BE2C (cell line): ENCODE results near the gene TARS1.

Experiments
- DNase-seq: peaks from one replicate; pipeline ENCODE4 v3.0.0-alpha.2; 2020
- H3K27me3 ChIP-seq: fragments of 250-450 bp; sonication (Bioruptor Pico); 2 replicates; pipeline ENCODE4 v1.5.1; 2020; ENCODE audit warnings: mild to moderate bottlenecking
- H3K36me3 ChIP-seq: fragments of 250-450 bp; sonication (Bioruptor Pico); 2 replicates; pipeline ENCODE4 v1.5.1; 2020; ENCODE audit warnings: mild to moderate bottlenecking
- H3K4me1 ChIP-seq: fragments of 250-450 bp; sonication (Bioruptor Pico); 2 replicates; pipeline ENCODE4 v1.5.1; 2020
- H3K4me3 ChIP-seq: 2 replicates; pipeline ENCODE4 v1.5.1; 2011; ENCODE audit warnings: low read depth, low read length
- H3K9me3 ChIP-seq: fragments of 250-450 bp; sonication (Bioruptor Pico); 2 replicates; pipeline ENCODE4 v1.5.1; 2020
- CTCF ChIP-seq: IDR thresholded peaks from 2 replicates; pipeline ENCODE4 v1.5.1; 2012; ENCODE audit warnings: mild to moderate bottlenecking, low read depth, low read length

TARS1 gene

DNA sequence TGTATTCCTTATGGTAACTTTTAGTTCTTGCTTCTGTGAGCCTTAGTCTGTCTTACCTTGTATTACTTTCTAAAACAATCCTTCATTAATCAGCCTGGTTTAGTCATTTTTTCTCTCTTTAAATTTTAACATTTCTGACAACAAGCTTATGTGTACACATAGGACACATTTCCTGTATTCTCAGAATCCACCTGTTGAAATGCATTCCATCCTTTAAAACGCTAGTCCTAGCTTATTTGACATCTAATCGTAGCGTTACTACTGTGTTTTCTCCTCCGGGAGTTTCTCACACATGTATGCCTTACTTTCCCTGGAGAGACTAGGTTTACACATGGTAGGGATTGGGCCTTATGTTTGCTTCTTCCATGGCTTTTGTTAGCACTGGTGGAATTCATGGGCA, 3.8 kb downstream of the TARS1 start:
- no peaks in the 10 kb centered on the region for H3K4me1 ChIP-seq
- no peaks in the 10 kb centered on the region for H3K27me3 ChIP-seq
- H3K36me3 ChIP-seq: peaks cover 63% of the 10 kb centered on the region
- TF ChIP-seq CTCF: no peak
- DNase-seq: no peak
- H3K9me3 ChIP-seq: no peaks in the 10 kb centered on the region
- no peak overlapping the region for H3K4me3 ChIP-seq

DNA sequence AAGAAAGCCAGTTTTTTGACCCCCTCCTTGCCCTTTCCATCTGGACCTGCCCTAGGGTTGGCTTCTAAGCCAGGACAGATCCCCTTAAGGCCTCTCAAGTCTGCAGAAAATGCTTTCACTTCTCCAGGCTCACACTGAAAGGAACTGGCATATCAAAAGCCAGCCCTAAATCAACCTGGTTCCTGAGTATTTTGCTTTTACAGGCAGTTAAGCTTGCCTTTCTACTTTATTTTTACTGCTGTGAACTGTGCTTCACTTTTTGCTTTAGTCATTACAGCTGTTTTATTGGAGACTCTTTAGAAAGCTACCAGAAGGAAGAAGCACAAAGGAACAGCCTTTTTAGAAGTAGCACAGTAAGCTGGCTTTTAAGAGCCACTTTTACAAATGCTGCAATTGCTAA, 5.0 kb downstream of the TARS1 start:
- Histone ChIP-seq H3K4me3 (no peak overlapping the region), H3K9me3 (no peaks in the 10 kb centered on the region), H3K36me3 (peaks cover 75% of the 10 kb centered on the region), H3K4me1 (no peaks in the 10 kb centered on the region), H3K27me3 (no peaks in the 10 kb centered on the region)
- no peak for TF ChIP-seq CTCF
- no peak for DNase-seq

DNA sequence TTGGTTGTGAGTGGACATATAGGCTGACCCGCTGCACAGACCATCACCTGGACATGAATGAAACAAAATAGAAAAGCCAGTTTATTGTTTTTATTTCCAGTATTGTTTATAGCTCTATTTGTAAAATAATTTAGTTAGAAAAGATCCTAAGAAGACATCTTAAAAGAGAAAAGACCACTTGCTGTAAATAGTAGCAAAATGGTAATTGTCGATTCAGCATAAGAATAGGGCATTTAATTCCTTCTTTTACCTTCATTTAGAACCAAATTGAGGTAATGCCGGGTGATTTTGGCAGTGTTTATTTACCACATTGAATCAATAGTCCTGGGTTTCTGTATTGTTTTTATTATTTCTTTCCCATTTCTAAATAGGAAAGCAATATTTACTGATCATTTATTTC, 7.4 kb downstream of the TARS1 start:
- DNase-seq: no peak
- H3K36me3 ChIP-seq: peaks cover 78% of the 10 kb centered on the region
- H3K4me1 ChIP-seq: no peaks in the 10 kb centered on the region
- no peaks in the 10 kb centered on the region for H3K27me3 ChIP-seq
- H3K9me3 ChIP-seq: no peaks in the 10 kb centered on the region
- TF ChIP-seq CTCF: no peak
- no peak overlapping the region for H3K4me3 ChIP-seq

DNA sequence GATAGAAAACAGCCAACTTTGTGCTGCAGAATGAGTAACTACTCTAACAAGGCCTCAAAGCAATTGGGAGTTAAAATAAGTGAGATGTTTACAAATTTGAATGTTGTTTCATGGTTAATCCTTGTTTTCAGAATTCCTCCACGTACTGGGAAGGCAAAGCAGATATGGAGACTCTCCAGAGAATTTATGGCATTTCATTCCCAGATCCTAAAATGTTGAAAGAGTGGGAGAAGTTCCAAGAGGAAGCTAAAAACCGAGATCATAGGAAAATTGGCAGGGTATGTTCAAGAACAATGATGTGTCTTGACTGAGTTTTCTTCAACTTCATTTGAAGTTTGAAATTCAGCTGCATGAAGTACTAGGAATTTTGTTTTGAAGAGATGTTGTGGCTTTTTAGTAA, 16.4 kb downstream of the TARS1 start:
- Histone ChIP-seq H3K4me3 (no peak overlapping the region), H3K9me3 (no peaks in the 10 kb centered on the region), H3K4me1 (no peaks in the 10 kb centered on the region), H3K27me3 (no peaks in the 10 kb centered on the region), H3K36me3 (peaks cover 93% of the 10 kb centered on the region)
- no peak for TF ChIP-seq CTCF
- no peak for DNase-seq

DNA sequence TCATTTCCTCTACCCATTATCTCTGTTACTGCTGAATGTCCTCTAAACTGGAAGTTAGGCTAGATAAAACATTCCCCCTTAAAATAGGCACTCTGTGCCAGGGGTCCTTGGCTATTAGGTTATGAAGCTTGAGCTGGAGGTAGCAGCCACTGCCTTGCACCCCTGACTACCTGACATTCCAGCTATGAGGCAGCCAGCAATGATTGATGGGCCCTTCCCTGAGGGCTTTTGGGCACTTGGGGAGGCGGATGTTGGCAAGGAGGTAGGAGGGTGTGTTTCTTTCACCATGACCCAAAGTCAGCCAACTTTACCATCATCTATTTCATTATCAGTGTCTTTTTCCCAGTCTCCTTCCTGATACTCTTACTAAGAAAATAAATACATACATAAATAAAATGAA, 17.1 kb downstream of the TARS1 start:
- Histone ChIP-seq H3K36me3 (peaks cover 97% of the 10 kb centered on the region), H3K4me3 (no peak overlapping the region), H3K4me1 (no peaks in the 10 kb centered on the region), H3K27me3 (no peaks in the 10 kb centered on the region), H3K9me3 (no peaks in the 10 kb centered on the region)
- no peak for TF ChIP-seq CTCF
- no peak for DNase-seq

DNA sequence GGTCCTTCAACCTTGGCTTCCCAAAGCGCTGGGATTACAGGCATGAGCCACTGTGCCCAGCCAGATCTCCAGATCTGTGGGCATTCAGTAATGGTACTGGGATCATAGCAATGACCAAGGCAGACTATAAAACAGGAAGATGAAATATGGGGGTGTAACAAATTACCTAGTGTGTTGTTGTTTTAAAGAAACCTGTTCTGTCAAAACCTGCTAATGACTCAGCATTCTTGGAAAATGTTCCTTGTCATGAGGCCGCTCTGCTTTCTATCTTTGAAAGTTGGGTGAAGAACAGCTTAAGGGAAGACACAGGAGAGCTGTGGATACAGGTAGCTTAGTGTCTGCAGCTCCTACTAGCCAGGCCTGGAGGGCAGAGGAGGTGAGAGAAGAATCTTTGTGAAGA, 19.4 kb downstream of the TARS1 start:
- peaks cover 100% of the 10 kb centered on the region for H3K36me3 ChIP-seq
- no peak overlapping the region for H3K4me3 ChIP-seq
- no peaks in the 10 kb centered on the region for H3K4me1 ChIP-seq
- no peaks in the 10 kb centered on the region for H3K9me3 ChIP-seq
- no peak for TF ChIP-seq CTCF
- H3K27me3 ChIP-seq: no peaks in the 10 kb centered on the region
- no peak for DNase-seq
